A204.1 (cell line): ENCODE data around the gene PRMT5.

ENCODE experiments used
- FAIRE-seq: peaks from 2 replicates; lab custom pipeline; 2012; peaks lifted over from hg19 to GRCh38; lab: Jason Lieb, UNC

The PRMT5 gene

GRCh38 chr14:22875003-22875747 is 54.0 kb downstream of the PRMT5 start:
- no peak for FAIRE-seq

GRCh38 chr14:22872833-22873520 is 56.2 kb downstream of the PRMT5 start:
- FAIRE-seq = no peak

DNA sequence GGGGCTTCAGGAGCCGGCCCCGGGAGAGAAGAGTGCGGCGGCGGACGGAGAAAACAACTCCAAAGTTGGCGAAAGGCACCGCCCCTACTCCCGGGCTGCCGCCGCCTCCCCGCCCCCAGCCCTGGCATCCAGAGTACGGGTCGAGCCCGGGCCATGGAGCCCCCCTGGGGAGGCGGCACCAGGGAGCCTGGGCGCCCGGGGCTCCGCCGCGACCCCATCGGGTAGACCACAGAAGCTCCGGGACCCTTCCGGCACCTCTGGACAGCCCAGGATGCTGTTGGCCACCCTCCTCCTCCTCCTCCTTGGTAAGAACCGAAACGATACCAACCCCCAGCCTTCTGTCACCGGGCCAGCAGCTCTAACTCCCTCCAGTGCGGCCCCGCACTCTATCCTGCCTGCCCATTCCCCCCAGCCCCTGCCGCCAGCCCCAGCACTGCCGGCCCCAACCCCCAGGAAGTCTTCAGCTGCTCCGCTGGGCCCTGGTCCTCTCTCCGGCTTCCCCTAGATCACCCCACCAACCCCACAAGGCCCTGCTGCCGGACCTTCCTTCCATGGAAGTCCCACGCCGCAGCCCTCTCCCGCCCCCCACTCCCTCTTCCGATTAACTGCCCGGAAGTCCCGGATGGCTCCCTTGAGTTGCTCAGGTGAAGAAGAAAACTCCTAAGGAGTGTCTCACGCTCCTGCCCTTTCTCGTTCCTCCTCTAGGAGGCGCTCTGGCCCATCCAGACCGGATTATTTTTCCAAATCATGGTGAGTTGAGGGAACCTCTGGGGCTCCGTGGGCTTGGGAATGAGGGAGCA is 56.9 kb downstream of the PRMT5 start:
- FAIRE-seq = no peak

DNA sequence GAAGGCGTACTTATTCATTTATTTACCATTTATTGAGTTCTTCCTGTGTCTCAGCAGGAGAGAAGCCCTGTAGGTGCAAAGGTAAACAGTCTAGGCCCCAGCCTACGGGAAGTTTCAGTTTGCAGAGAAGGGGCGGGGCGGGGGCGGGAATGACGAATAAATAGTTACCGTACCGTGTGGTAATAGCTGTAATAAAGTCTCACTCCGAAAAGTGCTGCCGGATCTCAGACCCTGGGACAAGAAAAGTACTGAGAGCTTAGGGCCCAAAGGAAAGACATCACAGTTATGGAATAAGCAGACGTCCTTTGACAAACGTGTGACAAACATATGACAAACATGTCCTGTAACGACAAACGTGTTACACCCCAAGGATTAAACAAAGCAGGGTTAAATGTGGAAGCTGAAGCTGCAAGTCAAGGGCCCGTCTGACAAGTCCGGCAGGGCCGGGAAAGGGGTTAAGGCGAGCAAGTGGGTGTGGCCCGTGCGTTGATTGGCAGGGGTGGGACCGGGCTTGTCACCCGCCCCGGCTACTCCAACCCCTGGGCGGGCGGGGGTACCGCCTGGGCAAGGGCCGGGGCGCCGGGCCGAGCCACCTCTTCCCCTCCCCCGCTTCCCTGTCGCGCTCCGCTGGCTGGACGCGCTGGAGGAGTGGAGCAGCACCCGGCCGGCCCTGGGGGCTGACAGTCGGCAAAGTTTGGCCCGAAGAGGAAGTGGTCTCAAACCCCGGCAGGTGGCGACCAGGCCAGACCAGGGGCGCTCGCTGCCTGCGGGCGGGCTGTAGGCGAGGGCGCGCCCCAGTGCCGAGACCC is 57.7 kb downstream of the PRMT5 start, which contains the start of gene LRP10:
LRP10 (plus strand) TSS at position 517 of the 809 bp plus-strand sequence. CDS start 564 bp downstream, outside the sequence.
- no peak for FAIRE-seq

- FAIRE-seq = no peak
Measured at GRCh38 chr14:22870811-22871223, 58.4 kb downstream of the PRMT5 start.
